Measurements from ENCODE around the gene HOXC6. TPM values are rescaled to one million over a fixed set of nuclear protein-coding genes. Genes with fewer than 3 reads are reported as not detected.

Gene HOXC6
- total and polyA plus RNA-seq, 2 of the 13 experiments (the other 11 are each of a cell fraction or from before 2014, with no cell fraction given), result not detected

DNA sequence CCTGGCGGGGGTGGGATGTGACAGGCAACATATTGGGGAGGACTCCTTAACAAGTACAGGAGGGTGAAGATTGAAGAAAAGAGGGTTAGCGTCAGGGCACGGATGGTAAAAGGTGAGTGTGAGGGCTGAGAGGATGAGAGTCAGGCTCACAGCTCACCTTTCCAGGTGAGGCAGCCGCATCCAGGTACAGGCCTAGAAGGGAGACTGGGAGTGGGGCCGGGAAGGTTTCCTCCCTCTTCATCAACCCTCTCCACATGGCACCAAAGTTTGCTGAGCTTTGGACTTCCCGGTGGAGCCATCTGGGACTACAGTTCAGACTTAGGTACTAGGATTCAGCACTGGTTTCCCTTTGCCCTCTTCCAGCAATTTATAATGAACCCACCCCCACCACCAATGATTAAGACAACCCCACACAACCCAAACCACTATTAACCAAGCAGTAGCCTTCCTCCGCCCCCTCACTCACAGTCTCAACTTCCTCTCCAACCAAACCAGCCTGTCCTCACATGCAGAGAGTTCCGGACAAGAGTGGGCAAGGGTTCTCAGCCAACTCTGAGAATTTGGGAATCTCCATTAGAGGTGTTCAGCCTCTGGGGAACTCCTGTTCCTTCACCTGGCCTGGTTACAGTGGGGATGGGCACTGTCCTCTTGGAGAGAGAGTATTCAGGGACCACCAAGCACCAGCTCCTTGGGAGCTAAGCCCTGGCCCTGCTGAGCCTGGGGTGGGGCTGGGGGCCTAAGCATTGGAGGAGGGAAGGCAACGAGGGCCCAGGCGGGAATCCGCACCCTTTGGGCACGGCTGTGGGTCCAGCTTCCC, 23.0 kb downstream of the HOXC6 start:
- CTCF ChIA-PET (ENCODE audit: low intra/inter-chr PET ratio, low total read pairs), result no interaction called here
- H3K27ac ChIP-seq (ENCODE audit: extremely low read length, insufficient read depth, low read length), result no peak overlapping the region
- peaks cover 9 to 78% of the 10 kb centered on the region in 2 experiments for H3K27me3 ChIP-seq (ENCODE audit: control insufficient read depth in 1 of 2, insufficient read depth in 2 of 2, low read length in 2 of 2)
- in situ Hi-C loops (cut with HindIII; ENCODE audit: extremely low pct_ligation_motif_present, low pct_unique_long_range_greater_than_20kb) (no loop called here), intact Hi-C loops (cut with micrococcal nuclease; ENCODE audit: unreplicated experiment) (no loop called here)
- FAIRE-seq (no peak), ATAC-seq (no peak), DNase-seq (ENCODE audit: low spot score) (no peak)
- no peaks in the 10 kb centered on the region for H3K36me3 ChIP-seq (replicated peaks in 1 of 2; ENCODE audit: control insufficient read depth in 1 of 2, insufficient read depth in 2 of 2, low read length in 2 of 2)
- no peak overlapping the region for H3K4me2 ChIP-seq (ENCODE audit: low read depth, low read length)
- POLR2A ChIA-PET, result no interaction called here
- no peaks in the 10 kb centered on the region for H3K9me3 ChIP-seq (ENCODE audit: low read length)
- WGBS (ENCODE audit: low lambda C conversion rate), result 47% methylated on average over 7 of the region's 12 CpGs
- H3K79me2 ChIP-seq (ENCODE audit: insufficient read depth, low read length), result no peaks in the 10 kb centered on the region
- H3K4me3 ChIP-seq (replicated peaks in 1 of 3; ENCODE audit: insufficient read depth in 1 of 3, low read depth in 2 of 3, low read length in 3 of 3), result no peak overlapping the region
- H2AFZ ChIP-seq (ENCODE audit: low read length), result no peak overlapping the region
- no peak overlapping the region for H3K9ac ChIP-seq (ENCODE audit: insufficient read depth, low read depth, low read length)
- H4K20me1 ChIP-seq (ENCODE audit: insufficient read depth, low read length), result no peaks in the 10 kb centered on the region
- H3K4me1 ChIP-seq (ENCODE audit: insufficient read depth, low read length), result no peaks in the 10 kb centered on the region
- no TSS peak for BruUV-seq (replicated peaks)
- no peak for TF ChIP-seq KLF16 (CRISPR knock-in tag; IDR thresholded peaks at IDR 0.05)
- no peak for TF ChIP-seq ZNF775 (CRISPR knock-in tag; IDR thresholded peaks at IDR 0.05; ENCODE audit: borderline replicate concordance)
- TF ChIP-seq, protein P1, sequence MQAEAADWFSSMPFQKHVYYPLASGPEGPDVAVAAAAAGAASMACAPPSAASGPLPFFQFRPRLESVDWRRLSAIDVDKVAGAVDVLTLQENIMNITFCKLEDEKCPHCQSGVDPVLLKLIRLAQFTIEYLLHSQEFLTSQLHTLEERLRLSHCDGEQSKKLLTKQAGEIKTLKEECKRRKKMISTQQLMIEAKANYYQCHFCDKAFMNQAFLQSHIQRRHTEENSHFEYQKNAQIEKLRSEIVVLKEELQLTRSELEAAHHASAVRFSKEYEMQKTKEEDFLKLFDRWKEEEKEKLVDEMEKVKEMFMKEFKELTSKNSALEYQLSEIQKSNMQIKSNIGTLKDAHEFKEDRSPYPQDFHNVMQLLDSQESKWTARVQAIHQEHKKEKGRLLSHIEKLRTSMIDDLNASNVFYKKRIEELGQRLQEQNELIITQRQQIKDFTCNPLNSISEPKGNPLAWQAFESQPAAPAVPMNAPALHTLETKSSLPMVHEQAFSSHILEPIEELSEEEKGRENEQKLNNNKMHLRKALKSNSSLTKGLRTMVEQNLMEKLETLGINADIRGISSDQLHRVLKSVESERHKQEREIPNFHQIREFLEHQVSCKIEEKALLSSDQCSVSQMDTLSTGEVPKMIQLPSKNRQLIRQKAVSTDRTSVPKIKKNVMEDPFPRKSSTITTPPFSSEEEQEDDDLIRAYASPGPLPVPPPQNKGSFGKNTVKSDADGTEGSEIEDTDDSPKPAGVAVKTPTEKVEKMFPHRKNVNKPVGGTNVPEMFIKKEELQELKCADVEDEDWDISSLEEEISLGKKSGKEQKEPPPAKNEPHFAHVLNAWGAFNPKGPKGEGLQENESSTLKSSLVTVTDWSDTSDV (CRISPR knock-in tag; IDR thresholded peaks at IDR 0.05), result no peak
- no peak for TF ChIP-seq ZNF33B (CRISPR knock-in tag; IDR thresholded peaks at IDR 0.05)
- no peak for TF ChIP-seq KMT2A (CRISPR knock-in tag; IDR thresholded peaks at IDR 0.05)
- no peak for TF ChIP-seq ZNF652 (CRISPR knock-in tag; IDR thresholded peaks at IDR 0.05; ENCODE audit: borderline replicate concordance, low read depth)
- no peak for TF ChIP-seq TOE1 (CRISPR knock-in tag; IDR thresholded peaks at IDR 0.05)
- TF ChIP-seq ONECUT2 (CRISPR knock-in tag; IDR thresholded peaks at IDR 0.05), result no peak
- no peak for TF ChIP-seq ZNF121 (CRISPR knock-in tag; IDR thresholded peaks at IDR 0.05)
- no peak for TF ChIP-seq ZNF605 (CRISPR knock-in tag; IDR thresholded peaks at IDR 0.05)
- TF ChIP-seq FOXP1 (IDR thresholded peaks at IDR 0.05), result no peak
- TF ChIP-seq FOXP1 (CRISPR knock-in tag; IDR thresholded peaks at IDR 0.05), result no peak
- no peak for TF ChIP-seq HMGA1 (CRISPR knock-in tag; conservative IDR thresholded peaks at IDR 0.05)
- TF ChIP-seq HNF4G (IDR thresholded peaks at IDR 0.05; ENCODE audit: borderline replicate concordance, low read depth, low read length), result no peak
- TF ChIP-seq HNF4G (CRISPR knock-in tag; IDR thresholded peaks at IDR 0.05; ENCODE audit: borderline replicate concordance, low read depth), result no peak
- TF ChIP-seq, protein P2, sequence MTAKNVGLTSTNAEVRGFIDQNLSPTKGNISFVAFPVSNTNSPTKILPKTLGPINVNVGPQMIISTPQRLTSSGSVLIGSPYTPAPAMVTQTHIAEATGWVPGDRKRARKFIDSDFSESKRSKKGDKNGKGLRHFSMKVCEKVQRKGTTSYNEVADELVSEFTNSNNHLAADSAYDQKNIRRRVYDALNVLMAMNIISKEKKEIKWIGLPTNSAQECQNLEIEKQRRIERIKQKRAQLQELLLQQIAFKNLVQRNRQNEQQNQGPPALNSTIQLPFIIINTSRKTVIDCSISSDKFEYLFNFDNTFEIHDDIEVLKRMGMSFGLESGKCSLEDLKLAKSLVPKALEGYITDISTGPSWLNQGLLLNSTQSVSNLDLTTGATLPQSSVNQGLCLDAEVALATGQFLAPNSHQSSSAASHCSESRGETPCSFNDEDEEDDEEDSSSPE (CRISPR knock-in tag; IDR thresholded peaks at IDR 0.05), result no peak
- TF ChIP-seq, protein P3, sequence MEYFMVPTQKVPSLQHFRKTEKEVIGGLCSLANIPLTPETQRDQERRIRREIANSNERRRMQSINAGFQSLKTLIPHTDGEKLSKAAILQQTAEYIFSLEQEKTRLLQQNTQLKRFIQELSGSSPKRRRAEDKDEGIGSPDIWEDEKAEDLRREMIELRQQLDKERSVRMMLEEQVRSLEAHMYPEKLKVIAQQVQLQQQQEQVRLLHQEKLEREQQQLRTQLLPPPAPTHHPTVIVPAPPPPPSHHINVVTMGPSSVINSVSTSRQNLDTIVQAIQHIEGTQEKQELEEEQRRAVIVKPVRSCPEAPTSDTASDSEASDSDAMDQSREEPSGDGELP (IDR thresholded peaks at IDR 0.05; ENCODE audit: borderline replicate concordance, low read depth), result no peak
- no peak for TF ChIP-seq ZFX (CRISPR knock-in tag; IDR thresholded peaks at IDR 0.05; ENCODE audit: low read depth)

Data from HepG2 (cell line).